NB4 (cell line): ENCODE data around the gene ATG5.

Experiments
- CTCF ChIP-seq: IDR thresholded peaks from one replicate; pipeline ENCODE4 v1.5.1; 2012; ENCODE audit warnings: low read depth, low read length
- POLR2A ChIP-seq: IDR thresholded peaks from 2 replicates; pipeline ENCODE4 v1.6.1; 2011; ENCODE audit warnings: mild to moderate bottlenecking; ENCODE audit not compliant: insufficient read length; ENCODE audit errors: extremely low read depth

DNA sequence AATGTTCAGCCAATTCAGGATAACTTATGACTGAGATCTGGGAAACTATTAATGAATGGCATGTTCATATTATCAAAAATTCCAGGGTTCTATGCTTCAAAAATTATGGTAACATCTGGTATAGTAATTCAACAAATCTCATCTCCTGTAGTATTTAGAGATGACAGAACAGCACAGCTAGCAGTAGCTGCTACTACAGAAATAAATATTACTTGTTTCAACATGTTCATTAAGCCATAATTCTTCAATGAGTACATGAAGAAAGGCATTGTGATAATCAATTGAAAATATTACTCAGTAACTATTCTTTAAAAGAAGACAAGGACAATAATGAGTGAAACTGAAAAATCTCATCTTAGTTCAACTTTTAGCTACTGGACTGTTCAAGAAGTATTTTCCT lies 66.8 kb downstream of the ATG5 start:
- TF ChIP-seq POLR2A (no peak), CTCF (no peak)
